ENCODE data around the gene C6orf132. TPM values are rescaled to one million over a fixed set of nuclear protein-coding genes. Genes with fewer than 3 reads are reported as not detected.

Gene C6orf132
- polyA plus RNA-seq, 1 donor: 44.3 TPM

DNA sequence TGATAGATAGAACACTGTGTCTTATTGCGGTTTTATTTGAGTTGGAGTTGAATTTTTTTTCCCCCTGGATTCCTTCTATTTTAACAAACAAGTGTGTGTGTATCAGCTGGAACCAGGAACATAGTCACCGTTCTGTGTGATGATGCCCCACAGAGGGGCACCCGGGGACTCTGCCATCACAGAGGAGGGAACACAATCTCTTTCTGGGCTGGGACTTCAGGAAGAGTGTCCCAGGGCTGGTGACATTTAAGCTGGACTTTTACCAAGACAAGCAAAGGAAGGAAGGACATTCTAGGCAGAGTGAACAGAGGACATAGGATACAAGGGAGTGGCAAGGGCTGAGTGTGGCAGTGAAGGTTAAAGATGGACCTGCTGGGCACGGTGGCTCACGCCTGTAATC, 58.9 kb downstream of the C6orf132 start:
- no peak for DNase-seq
- H3K36me3 ChIP-seq (ENCODE audit: control insufficient read depth, insufficient read depth, low read length): peaks cover 30% of the 10 kb centered on the region
- H3K4me1 ChIP-seq (ENCODE audit: control insufficient read depth, insufficient read depth, low read length): peaks cover 10% of the 10 kb centered on the region
- WGBS (ENCODE audit: insufficient coverage, low lambda C conversion rate): no CpG with 5 or more reads among the region's 5 CpGs
- no peaks in the 10 kb centered on the region for H3K9me3 ChIP-seq (ENCODE audit: control insufficient read depth, low read depth, low read length)
- no peaks in the 10 kb centered on the region for H3K27me3 ChIP-seq (ENCODE audit: control insufficient read depth, insufficient read depth, low read length)
- H3K4me3 ChIP-seq (ENCODE audit: low read length): no peak overlapping the region
- H3K27ac ChIP-seq (ENCODE audit: low read length): no peak overlapping the region

DNA sequence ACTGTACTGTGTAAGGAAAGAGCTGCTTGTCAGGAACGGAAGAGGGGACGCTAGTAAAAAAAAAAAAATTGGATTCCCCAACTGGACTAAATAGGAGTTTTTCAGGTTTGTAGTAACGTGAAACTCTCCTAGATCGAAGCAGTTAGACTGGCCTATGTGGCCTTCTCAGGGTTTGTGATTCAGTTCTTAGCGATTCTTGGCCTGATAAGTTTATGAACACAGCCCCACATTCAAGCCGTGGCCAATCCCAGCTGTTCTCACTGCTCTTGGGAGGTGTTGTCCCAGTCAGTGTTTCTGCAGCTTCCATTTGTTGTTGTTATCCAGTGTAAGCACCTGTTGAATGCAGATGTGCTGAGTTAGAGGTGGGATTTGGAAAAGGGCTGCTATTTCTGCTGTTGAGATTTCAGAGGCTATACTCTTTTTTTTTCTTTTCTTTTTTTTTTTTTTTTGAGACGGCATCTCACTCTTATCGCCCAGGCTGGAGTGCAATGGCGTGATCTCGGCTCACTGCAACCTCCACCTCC, 62.4 kb downstream of the C6orf132 start:
- H3K9me3 ChIP-seq (ENCODE audit: control insufficient read depth, low read depth, low read length): no peaks in the 10 kb centered on the region
- no peaks in the 10 kb centered on the region for H3K27me3 ChIP-seq (ENCODE audit: control insufficient read depth, insufficient read depth, low read length)
- peaks cover 63% of the 10 kb centered on the region for H3K36me3 ChIP-seq (ENCODE audit: control insufficient read depth, insufficient read depth, low read length)
- H3K27ac ChIP-seq (ENCODE audit: low read length): no peak overlapping the region
- WGBS (ENCODE audit: insufficient coverage, low lambda C conversion rate): no CpG with 5 or more reads among the region's 10 CpGs
- DNase-seq: no peak
- no peak overlapping the region for H3K4me3 ChIP-seq (ENCODE audit: low read length)
- no peaks in the 10 kb centered on the region for H3K4me1 ChIP-seq (ENCODE audit: control insufficient read depth, insufficient read depth, low read length)

GRCh38 chr6:42078386-42078785, 64.0 kb downstream of the C6orf132 start:
- H3K9me3 ChIP-seq (ENCODE audit: control insufficient read depth, low read depth, low read length): no peaks in the 10 kb centered on the region
- no peak overlapping the region for H3K4me3 ChIP-seq (ENCODE audit: low read length)
- H3K27ac ChIP-seq (ENCODE audit: low read length): no peak overlapping the region
- no peak for DNase-seq
- H3K36me3 ChIP-seq (ENCODE audit: control insufficient read depth, insufficient read depth, low read length): peaks cover 77% of the 10 kb centered on the region
- H3K27me3 ChIP-seq (ENCODE audit: control insufficient read depth, insufficient read depth, low read length): no peaks in the 10 kb centered on the region
- 80% methylated on average over 1 of the region's 11 CpGs for WGBS (ENCODE audit: insufficient coverage, low lambda C conversion rate)
- no peaks in the 10 kb centered on the region for H3K4me1 ChIP-seq (ENCODE audit: control insufficient read depth, insufficient read depth, low read length)

- Histone ChIP-seq H3K4me1 (ENCODE audit: control insufficient read depth, insufficient read depth, low read length) (no peaks in the 10 kb centered on the region), H3K27ac (ENCODE audit: low read length) (no peak overlapping the region), H3K9me3 (ENCODE audit: control insufficient read depth, low read depth, low read length) (no peaks in the 10 kb centered on the region), H3K4me3 (ENCODE audit: low read length) (no peak overlapping the region), H3K27me3 (ENCODE audit: control insufficient read depth, insufficient read depth, low read length) (no peaks in the 10 kb centered on the region), H3K36me3 (ENCODE audit: control insufficient read depth, insufficient read depth, low read length) (peaks cover 87% of the 10 kb centered on the region)
- peak; percentile 60 to 61 for DNase-seq
- no CpG with 5 or more reads among the region's 7 CpGs for WGBS (ENCODE audit: insufficient coverage, low lambda C conversion rate)
Observed at GRCh38 chr6:42075159-42075838, 67.1 kb downstream of the C6orf132 start.

- Histone ChIP-seq H3K4me3 (ENCODE audit: low read length) (no peak overlapping the region), H3K4me1 (ENCODE audit: control insufficient read depth, insufficient read depth, low read length) (no peaks in the 10 kb centered on the region), H3K36me3 (ENCODE audit: control insufficient read depth, insufficient read depth, low read length) (peaks cover 90% of the 10 kb centered on the region), H3K9me3 (ENCODE audit: control insufficient read depth, low read depth, low read length) (no peaks in the 10 kb centered on the region), H3K27ac (ENCODE audit: low read length) (no peak overlapping the region), H3K27me3 (ENCODE audit: control insufficient read depth, insufficient read depth, low read length) (no peaks in the 10 kb centered on the region)
- WGBS (ENCODE audit: insufficient coverage, low lambda C conversion rate): 100% methylated on average over 1 of the region's 2 CpGs
- no peak for DNase-seq
Observed at GRCh38 chr6:42073287-42073686, 69.1 kb downstream of the C6orf132 start.

- WGBS (ENCODE audit: insufficient coverage, low lambda C conversion rate): no CpG with 5 or more reads among the region's 6 CpGs
- no peaks in the 10 kb centered on the region for H3K9me3 ChIP-seq (ENCODE audit: control insufficient read depth, low read depth, low read length)
- no peaks in the 10 kb centered on the region for H3K4me1 ChIP-seq (ENCODE audit: control insufficient read depth, insufficient read depth, low read length)
- no peaks in the 10 kb centered on the region for H3K27me3 ChIP-seq (ENCODE audit: control insufficient read depth, insufficient read depth, low read length)
- no peak for DNase-seq
- no peak overlapping the region for H3K27ac ChIP-seq (ENCODE audit: low read length)
- H3K36me3 ChIP-seq (ENCODE audit: control insufficient read depth, insufficient read depth, low read length): peaks cover 89% of the 10 kb centered on the region
- H3K4me3 ChIP-seq (ENCODE audit: low read length): no peak overlapping the region
Observed at GRCh38 chr6:42071881-42072583, 70.4 kb downstream of the C6orf132 start.

GRCh38 chr6:42068872-42069522, 73.4 kb downstream of the C6orf132 start:
- 100% methylated on average over 1 of the region's 5 CpGs for WGBS (ENCODE audit: insufficient coverage, low lambda C conversion rate)
- H3K4me3 ChIP-seq (ENCODE audit: low read length): no peak overlapping the region
- H3K27me3 ChIP-seq (ENCODE audit: control insufficient read depth, insufficient read depth, low read length): no peaks in the 10 kb centered on the region
- DNase-seq: no peak
- H3K9me3 ChIP-seq (ENCODE audit: control insufficient read depth, low read depth, low read length): no peaks in the 10 kb centered on the region
- no peak overlapping the region for H3K27ac ChIP-seq (ENCODE audit: low read length)
- no peaks in the 10 kb centered on the region for H3K4me1 ChIP-seq (ENCODE audit: control insufficient read depth, insufficient read depth, low read length)
- peaks cover 84% of the 10 kb centered on the region for H3K36me3 ChIP-seq (ENCODE audit: control insufficient read depth, insufficient read depth, low read length)

DNA sequence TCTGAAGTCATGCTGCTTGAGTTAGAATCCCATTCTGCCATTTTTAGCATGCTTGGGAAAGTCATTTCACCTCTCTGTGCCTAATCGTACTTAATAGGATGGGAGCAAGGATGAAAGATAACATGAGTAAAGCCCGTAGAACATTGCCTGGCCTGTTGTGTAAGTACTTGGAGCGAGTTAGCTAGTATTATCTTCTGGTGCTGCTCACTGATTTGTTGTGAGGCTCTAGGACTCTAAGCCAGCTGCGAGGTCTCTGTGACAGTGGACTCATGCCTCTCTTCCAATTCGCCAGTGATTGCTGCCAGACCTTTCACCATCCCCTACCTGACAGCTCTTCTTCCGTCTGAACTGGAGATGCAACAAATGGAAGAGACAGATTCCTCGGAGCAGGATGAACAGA, 74.2 kb downstream of the C6orf132 start:
- no peak overlapping the region for H3K27ac ChIP-seq (ENCODE audit: low read length)
- WGBS (ENCODE audit: insufficient coverage, low lambda C conversion rate): 100% methylated on average over 1 of the region's 7 CpGs
- H3K36me3 ChIP-seq (ENCODE audit: control insufficient read depth, insufficient read depth, low read length): peaks cover 83% of the 10 kb centered on the region

DNA sequence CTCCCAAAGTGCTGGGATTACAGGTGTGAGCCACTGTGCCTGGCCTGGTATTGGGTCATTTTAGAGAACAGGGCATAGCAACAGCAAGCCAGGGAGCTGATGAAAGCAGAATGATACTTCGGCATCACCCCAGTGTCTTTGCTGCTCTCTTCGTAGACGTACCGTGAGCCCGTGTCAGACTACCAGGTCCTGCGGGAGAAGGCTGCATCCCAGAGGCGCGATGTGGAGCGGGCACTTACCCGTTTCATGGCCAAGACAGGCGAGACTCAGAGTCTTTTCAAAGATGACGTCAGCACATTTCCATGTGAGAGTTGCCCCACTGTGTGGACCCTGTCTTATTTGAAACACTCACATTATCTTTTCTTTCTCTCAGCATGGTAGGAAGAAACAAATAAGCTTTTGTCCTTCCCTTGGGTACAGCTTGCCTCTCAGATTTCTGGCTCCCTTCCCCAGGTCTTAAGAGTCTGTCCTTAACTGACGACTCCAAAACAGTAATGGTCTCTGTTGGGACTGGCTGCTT, 76.2 kb downstream of the C6orf132 start:
- no peaks in the 10 kb centered on the region for H3K27me3 ChIP-seq (ENCODE audit: control insufficient read depth, insufficient read depth, low read length)
- no CpG with 5 or more reads among the region's 13 CpGs for WGBS (ENCODE audit: insufficient coverage, low lambda C conversion rate)
- no peak overlapping the region for H3K4me3 ChIP-seq (ENCODE audit: low read length)
- H3K36me3 ChIP-seq (ENCODE audit: control insufficient read depth, insufficient read depth, low read length): peaks cover 75% of the 10 kb centered on the region
- DNase-seq: no peak
- no peaks in the 10 kb centered on the region for H3K4me1 ChIP-seq (ENCODE audit: control insufficient read depth, insufficient read depth, low read length)
- no peaks in the 10 kb centered on the region for H3K9me3 ChIP-seq (ENCODE audit: control insufficient read depth, low read depth, low read length)
- H3K27ac ChIP-seq (ENCODE audit: low read length): no peak overlapping the region

More for the DNA sequence above, 74.2 kb downstream of the C6orf132 start:
- H3K27me3 ChIP-seq (ENCODE audit: control insufficient read depth, insufficient read depth, low read length): no peaks in the 10 kb centered on the region
- DNase-seq: no peak
- H3K4me1 ChIP-seq (ENCODE audit: control insufficient read depth, insufficient read depth, low read length): no peaks in the 10 kb centered on the region
- H3K4me3 ChIP-seq (ENCODE audit: low read length): no peak overlapping the region
- no peaks in the 10 kb centered on the region for H3K9me3 ChIP-seq (ENCODE audit: control insufficient read depth, low read depth, low read length)

- Histone ChIP-seq H3K9me3 (ENCODE audit: control insufficient read depth, low read depth, low read length) (no peaks in the 10 kb centered on the region), H3K27ac (ENCODE audit: low read length) (no peak overlapping the region), H3K4me3 (ENCODE audit: low read length) (no peak overlapping the region), H3K36me3 (ENCODE audit: control insufficient read depth, insufficient read depth, low read length) (peaks cover 68% of the 10 kb centered on the region), H3K4me1 (ENCODE audit: control insufficient read depth, insufficient read depth, low read length) (no peaks in the 10 kb centered on the region), H3K27me3 (ENCODE audit: control insufficient read depth, insufficient read depth, low read length) (no peaks in the 10 kb centered on the region)
- WGBS (ENCODE audit: insufficient coverage, low lambda C conversion rate): no CpG with 5 or more reads among the region's 5 CpGs
- no peak for DNase-seq
Observed at GRCh38 chr6:42059743-42060142, 82.7 kb downstream of the C6orf132 start.

All from large intestine (tissue), 3 donors.